MM.1S (cell line): Measurements from ENCODE around the gene AP2A2.

Experiments used
- CTCF ChIP-seq: fragments of 300-600 bp; sonication (generic); IDR thresholded peaks from 2 replicates; pipeline ENCODE4 v1.5.1; 2016; ENCODE audit warnings: antibody characterized with exemption, low read length, mixed read lengths
- EZH2 ChIP-seq: fragments of 300-600 bp; sonication (generic); optimal IDR thresholded peaks from 2 replicates; pipeline ENCODE3; 2017; ENCODE audit warnings: low read depth, mild to moderate bottlenecking, antibody characterized with exemption, low read length, mixed read lengths
- EZH2phosphoT487 ChIP-seq: fragments of 300-600 bp; sonication (generic); IDR thresholded peaks from 2 replicates; pipeline ENCODE4 v1.6.1; 2018; ENCODE audit warnings: antibody characterized with exemption, low read length

- TF ChIP-seq CTCF (no peak), EZH2 (no peak), EZH2phosphoT487 (no peak)
Measured at GRCh38 chr11:934527-934926, 8.9 kb downstream of the AP2A2 start.
